ENCODE results near the gene XYLB.

Gene XYLB

GRCh38 chr3:38345879-38346586 is 552 bp upstream of the XYLB start:
- TF ChIP-seq, protein P1, sequence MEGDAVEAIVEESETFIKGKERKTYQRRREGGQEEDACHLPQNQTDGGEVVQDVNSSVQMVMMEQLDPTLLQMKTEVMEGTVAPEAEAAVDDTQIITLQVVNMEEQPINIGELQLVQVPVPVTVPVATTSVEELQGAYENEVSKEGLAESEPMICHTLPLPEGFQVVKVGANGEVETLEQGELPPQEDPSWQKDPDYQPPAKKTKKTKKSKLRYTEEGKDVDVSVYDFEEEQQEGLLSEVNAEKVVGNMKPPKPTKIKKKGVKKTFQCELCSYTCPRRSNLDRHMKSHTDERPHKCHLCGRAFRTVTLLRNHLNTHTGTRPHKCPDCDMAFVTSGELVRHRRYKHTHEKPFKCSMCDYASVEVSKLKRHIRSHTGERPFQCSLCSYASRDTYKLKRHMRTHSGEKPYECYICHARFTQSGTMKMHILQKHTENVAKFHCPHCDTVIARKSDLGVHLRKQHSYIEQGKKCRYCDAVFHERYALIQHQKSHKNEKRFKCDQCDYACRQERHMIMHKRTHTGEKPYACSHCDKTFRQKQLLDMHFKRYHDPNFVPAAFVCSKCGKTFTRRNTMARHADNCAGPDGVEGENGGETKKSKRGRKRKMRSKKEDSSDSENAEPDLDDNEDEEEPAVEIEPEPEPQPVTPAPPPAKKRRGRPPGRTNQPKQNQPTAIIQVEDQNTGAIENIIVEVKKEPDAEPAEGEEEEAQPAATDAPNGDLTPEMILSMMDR (IDR thresholded peaks at IDR 0.05; ENCODE audit: insufficient read depth, low read length, missing control alignments), result no peak
- peak overlapping the region; percentile 84 for H3K4me3 ChIP-seq (ENCODE audit: low read depth, low read length)
- DNase-seq (ENCODE audit: low read depth, low spot score), result no peak
- CTCF ChIA-PET, result interaction anchor here (0.8 to 4.7 kb wide), 57 partner anchors 8 to 372 kb away, joined by 3 to 95 read pairs (median 5); partner anchors contain the start of genes ACAA1, EXOG and MYD88
- POLR2A ChIA-PET, result interaction anchor here (1.0 kb wide), 1 partner anchor 181 kb away, joined by 4 read pairs; the partner anchor contains the start of gene OXSR1

GRCh38 chr3:38347421-38348200 is 1.0 kb downstream of the XYLB start:
- DNase-seq (ENCODE audit: low read depth, low spot score), result no peak
- POLR2A ChIA-PET, result no interaction called here
- TF ChIP-seq, protein P1 (IDR thresholded peaks at IDR 0.05; ENCODE audit: insufficient read depth, low read length, missing control alignments), result no peak
- CTCF ChIA-PET, result interaction anchor here (1.0 to 4.7 kb wide), 19 partner anchors 10 to 351 kb away, joined by 3 to 95 read pairs (median 10); partner anchors contain the start of genes ACAA1 and MYD88
- peak overlapping the region; percentile 84 for H3K4me3 ChIP-seq (ENCODE audit: low read depth, low read length)

- peak; percentile 45 for DNase-seq (ENCODE audit: low read depth, low spot score)
- CTCF ChIA-PET, result interaction anchor here (1.6 kb wide), 1 partner anchor 131 kb away, joined by 7 read pairs; no protein-coding TSS in a partner anchor
- TF ChIP-seq, protein P1 (IDR thresholded peaks at IDR 0.05; ENCODE audit: insufficient read depth, low read length, missing control alignments), result no peak
- POLR2A ChIA-PET, result no interaction called here
- no peak overlapping the region for H3K4me3 ChIP-seq (ENCODE audit: low read depth, low read length)
Observed at GRCh38 chr3:38348903-38349302, 2.3 kb downstream of the XYLB start.

DNA sequence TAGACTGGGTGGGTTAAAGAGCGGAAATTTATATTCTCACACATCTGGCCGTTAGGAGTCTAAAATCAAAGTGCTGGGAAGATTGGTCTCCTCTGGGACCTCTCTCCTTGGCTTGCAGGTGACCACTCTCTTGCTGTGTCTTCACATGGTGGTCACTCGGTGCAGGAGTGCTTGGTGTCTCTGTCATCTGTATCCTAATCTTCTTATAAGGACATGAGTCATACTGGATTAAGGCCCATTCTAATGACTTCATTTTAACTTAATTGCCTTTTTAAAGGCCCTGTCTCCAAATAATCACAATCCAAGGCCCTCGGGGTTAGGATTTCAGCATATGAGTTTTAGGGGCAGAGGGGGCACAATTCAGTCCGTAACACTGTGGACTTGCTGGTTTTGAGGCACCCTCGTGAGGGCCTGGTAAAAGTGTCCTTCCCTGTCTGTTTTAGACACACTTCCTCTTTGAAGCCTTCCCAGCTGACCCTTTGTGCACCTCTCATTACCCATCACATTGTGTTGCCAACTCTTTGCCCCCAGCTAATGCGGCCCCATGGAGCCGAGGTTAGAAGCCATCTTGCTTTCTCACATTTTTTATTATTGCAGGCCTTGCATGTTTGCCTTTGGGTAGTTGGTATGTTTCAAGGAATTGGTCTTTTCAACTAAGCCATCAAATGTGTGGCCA is 3.2 kb downstream of the XYLB start:
- ChIA-PET CTCF (interaction anchor here (1.6 kb wide), 1 partner anchor 131 kb away, joined by 7 read pairs; no protein-coding TSS in a partner anchor), POLR2A (no interaction called here)
- TF ChIP-seq, protein P1 (IDR thresholded peaks at IDR 0.05; ENCODE audit: insufficient read depth, low read length, missing control alignments), result no peak
- no peak for DNase-seq (ENCODE audit: low read depth, low spot score)
- no peak overlapping the region for H3K4me3 ChIP-seq (ENCODE audit: low read depth, low read length)

GRCh38 chr3:38353151-38353550 is 6.6 kb downstream of the XYLB start:
- no peak for DNase-seq (ENCODE audit: low read depth, low spot score)
- ChIA-PET CTCF (interaction anchor here (0.9 to 1.1 kb wide), 2 partner anchors 9 to 127 kb away, joined by 3 read pairs; no protein-coding TSS in a partner anchor), POLR2A (no interaction called here)
- H3K4me3 ChIP-seq (ENCODE audit: low read depth, low read length), result no peak overlapping the region
- TF ChIP-seq, protein P1 (IDR thresholded peaks at IDR 0.05; ENCODE audit: insufficient read depth, low read length, missing control alignments), result no peak

All from AG04449 (cell line).